HG03060 (cell line): ENCODE results near the gene DAB1.

Source experiments
- ATAC-seq: cut with Tn5 transposase; IDR thresholded peaks from one replicate; pipeline ENCODE4 v1.9.1; 2021; ENCODE audit warnings: low read depth, moderate number of reproducible peaks; ENCODE audit not compliant: unreplicated experiment

DAB1 gene

GRCh38 chr1:57420981-57421785 lies 2.7 kb downstream of the DAB1 start:
- no peak for ATAC-seq

GRCh38 chr1:57418971-57419370 lies 4.9 kb downstream of the DAB1 start:
- no peak for ATAC-seq

DNA sequence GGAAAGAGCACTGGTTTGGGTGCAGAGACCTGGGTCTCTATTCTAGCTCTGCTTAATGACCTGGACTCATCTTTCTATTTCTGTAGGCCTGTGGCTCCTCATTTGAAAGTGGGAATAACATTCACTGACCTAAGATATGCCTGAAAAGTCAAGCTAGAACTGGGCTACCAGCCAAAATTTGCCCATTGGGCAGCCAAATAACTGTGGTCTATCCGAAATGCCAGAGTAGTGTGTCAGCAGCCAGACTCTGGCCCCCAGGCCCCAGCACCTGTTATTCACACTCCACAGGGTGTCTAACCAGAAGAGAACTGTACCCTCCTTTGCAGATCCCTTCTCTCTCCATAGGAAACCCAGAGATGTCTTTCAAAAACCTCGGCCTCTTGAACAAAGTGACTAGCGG lies 12.6 kb downstream of the DAB1 start:
- ATAC-seq: no peak

GRCh38 chr1:57410508-57410907 lies 13.4 kb downstream of the DAB1 start:
- ATAC-seq: no peak

GRCh38 chr1:57407928-57408327 lies 15.9 kb downstream of the DAB1 start:
- no peak for ATAC-seq

DNA sequence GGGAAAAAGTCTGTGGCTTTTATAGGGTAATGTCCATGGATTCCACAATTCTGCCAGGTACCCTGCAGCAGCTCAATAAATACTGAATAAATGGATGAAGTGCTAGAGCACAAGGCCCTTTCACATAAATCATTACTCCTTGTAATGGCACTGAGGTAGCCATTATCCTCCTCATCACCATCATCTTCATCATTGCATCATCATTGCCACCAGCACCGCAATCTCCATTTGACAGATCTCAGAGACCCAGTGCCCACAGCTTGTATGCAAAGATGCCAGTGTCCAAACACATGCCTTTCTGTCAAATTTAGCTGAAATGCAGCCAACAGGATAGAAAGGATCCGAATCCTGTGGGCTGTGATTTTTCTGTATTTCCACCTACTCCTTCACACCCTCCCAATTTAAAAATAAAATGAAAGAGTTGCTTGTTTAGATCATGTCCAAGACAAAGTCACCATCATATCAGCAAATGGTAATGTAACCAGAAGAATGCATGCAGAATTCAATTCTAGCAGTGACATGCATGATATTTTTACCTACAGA lies 17.4 kb downstream of the DAB1 start:
- ATAC-seq: no peak

GRCh38 chr1:57404884-57405283 lies 19.0 kb downstream of the DAB1 start:
- no peak for ATAC-seq

- no peak for ATAC-seq
Measured at GRCh38 chr1:57403201-57403600, 20.7 kb downstream of the DAB1 start.

- ATAC-seq: no peak
Measured at GRCh38 chr1:57401671-57402070, 22.2 kb downstream of the DAB1 start.

GRCh38 chr1:57400048-57400447 lies 23.8 kb downstream of the DAB1 start:
- no peak for ATAC-seq

DNA sequence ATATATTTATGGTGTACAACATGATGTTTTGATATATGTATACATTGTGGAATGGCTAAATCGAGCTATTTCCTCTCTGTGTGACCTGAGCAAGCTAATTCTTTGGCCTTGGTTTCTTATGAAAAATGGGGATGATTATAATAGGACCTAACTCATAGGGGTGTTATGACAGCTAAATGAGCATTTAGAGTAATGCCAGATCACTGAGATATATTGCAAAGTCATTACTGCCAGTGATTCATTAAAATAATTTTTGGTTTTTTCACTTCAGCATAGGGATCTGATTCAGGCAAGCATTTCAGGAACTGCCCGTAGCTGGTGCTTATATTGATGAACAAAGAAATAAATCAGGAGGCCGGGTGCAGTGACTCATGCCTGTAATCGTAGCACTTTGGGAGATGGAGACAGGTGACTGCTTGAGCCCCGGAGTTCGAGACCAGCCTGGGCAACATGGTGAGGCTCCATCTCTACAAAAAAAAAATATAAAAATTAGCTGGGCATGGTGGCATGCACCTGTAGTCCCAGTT lies 30.7 kb downstream of the DAB1 start:
- no peak for ATAC-seq

- no peak for ATAC-seq
Measured at GRCh38 chr1:57385336-57385735, 38.5 kb downstream of the DAB1 start.

DNA sequence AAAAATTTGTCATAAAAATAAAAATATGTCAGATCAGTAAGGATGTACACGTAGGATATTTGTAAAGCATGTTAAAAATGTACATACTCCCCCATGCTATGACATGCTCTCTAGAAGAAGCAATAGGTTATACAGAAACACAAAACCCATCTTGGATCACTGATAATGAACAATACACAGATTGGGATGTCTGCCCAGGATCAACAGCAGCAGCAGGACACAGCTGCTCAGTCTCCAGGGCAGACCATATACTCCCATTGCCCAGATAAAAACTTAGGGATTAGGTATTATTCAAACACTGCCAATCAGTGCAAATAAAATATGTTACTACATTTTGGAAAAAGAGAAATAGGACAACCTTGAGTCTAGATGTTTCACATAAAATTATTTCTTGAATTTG lies 39.0 kb downstream of the DAB1 start:
- no peak for ATAC-seq

DNA sequence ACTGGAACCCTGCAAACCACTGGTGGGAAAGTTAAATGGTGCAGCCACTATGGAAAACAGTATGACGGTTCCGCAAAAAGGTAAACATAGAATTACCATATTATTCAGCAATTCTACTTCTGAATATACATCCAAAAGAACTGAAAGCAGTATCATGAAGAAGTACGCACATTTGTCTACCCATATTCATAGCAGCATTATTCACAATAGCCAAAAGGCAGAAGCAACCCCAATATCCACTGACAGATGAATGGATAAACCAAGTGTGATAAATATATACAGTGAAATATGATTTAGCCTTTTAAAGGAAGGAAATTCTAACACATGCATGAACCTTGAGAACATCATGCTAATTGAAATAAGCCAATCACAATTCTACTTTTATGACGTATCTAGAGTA lies 39.6 kb downstream of the DAB1 start:
- ATAC-seq: no peak

DNA sequence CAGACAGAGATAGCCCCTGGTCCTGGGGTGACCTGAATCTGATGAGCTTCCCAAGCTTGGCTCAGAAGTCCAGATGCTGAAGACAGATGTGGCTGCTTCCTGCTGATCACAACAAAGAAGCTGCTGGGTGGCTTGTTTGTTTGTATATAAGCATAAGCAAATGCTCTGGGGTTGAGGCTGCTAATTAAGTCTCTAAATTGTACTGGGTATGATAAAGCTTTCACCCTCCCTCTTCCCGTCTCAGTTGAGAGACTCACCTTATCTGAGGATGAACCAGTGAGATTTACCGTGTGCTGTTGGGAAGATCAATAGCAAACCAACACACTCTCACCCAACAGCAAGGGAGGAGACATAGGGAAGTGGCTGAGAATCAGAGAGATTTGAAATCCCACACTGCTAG lies 42.0 kb downstream of the DAB1 start:
- ATAC-seq: no peak

DNA sequence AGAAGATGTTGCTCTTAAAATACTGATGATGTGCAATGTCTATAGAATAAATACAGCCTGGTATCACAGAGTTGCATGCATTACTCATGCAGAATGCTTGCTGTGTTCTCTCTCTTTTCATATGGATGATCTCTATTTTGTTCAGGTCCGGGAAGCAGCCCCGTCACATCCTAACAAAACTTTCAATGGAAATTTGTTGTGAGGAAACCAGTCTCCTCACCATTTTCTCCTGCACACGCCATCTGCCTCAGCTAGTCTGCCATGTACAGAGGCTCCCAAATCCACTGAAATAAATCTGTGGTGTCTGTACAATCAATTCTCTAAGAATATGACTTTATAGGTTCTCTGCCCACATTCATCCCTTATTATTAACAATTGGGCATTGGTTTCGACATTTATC lies 42.4 kb downstream of the DAB1 start:
- no peak for ATAC-seq

DNA sequence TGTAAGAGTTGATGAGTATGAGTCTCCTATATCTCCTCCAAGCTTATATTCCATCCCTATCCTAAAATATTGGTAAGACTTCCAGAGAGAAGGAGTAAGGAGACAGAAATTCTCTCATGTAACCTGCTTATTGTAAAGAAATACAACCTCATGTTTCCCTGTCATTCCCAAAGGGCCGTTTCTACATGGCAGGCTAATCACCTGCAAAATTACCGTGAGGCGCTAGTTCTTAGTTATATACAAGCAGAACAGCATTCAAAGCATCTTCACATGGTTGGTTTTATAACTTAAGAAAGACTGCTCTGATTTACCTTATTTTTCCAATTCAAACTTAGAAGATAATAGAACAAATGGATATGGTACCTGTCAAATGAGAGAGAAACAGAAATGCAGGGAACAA lies 42.9 kb downstream of the DAB1 start:
- no peak for ATAC-seq

GRCh38 chr1:57378534-57378933 lies 45.3 kb downstream of the DAB1 start:
- no peak for ATAC-seq

- ATAC-seq: no peak
Measured at GRCh38 chr1:57377339-57378139, 46.3 kb downstream of the DAB1 start.

- no peak for ATAC-seq
Measured at GRCh38 chr1:57376041-57376440, 47.8 kb downstream of the DAB1 start.

DNA sequence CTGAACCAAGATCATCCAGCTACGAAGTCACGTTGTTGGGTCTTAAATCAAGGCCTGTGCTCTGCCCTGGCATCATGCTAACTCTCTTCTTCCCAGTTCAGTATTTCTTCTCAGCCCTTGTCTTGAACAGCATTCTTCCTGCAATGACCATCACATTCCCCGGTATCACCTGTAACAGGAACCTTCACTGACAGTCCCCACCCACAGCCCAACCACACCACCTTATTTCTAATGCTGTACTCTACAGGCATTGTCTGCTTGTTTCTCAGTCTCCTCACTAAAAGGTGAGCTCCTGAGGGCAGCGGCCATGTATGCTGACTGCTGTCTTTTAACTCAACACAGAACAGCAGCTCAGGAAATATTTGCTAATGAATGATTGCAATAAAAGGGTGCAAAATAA lies 54.0 kb downstream of the DAB1 start:
- ATAC-seq: no peak
